GM18502 (cell line): ENCODE data around the gene MACROD2.
A peak's percentile ranks its signal among the peaks of the same experiment; 100 is the strongest.
"Not testable (repeated sequence)": the region's sequence is repeated elsewhere in the genome, so short reads cannot be mapped to it uniquely, and the experiment has no call there.

ENCODE experiments used
- ATAC-seq: cut with Tn5 transposase; IDR thresholded peaks from one replicate; pipeline ENCODE4 v1.9.1; 2021; ENCODE audit warnings: mild to moderate bottlenecking; ENCODE audit not compliant: unreplicated experiment, poor library complexity

Gene MACROD2

GRCh38 chr20:15370370-15370769 lies 1375.1 kb downstream of the MACROD2 start:
- ATAC-seq, result no peak

GRCh38 chr20:15374682-15375081 lies 1379.4 kb downstream of the MACROD2 start:
- no peak for ATAC-seq

GRCh38 chr20:15375836-15376235 lies 1380.5 kb downstream of the MACROD2 start:
- no peak for ATAC-seq

GRCh38 chr20:15377603-15378002 lies 1382.3 kb downstream of the MACROD2 start:
- not testable (repeated sequence) for ATAC-seq

GRCh38 chr20:15378151-15378550 lies 1382.8 kb downstream of the MACROD2 start:
- no peak for ATAC-seq

- ATAC-seq, result no peak
Observed at GRCh38 chr20:15379681-15380296, 1384.5 kb downstream of the MACROD2 start.

GRCh38 chr20:15380770-15381169 lies 1385.5 kb downstream of the MACROD2 start:
- ATAC-seq, result peak; percentile 82

GRCh38 chr20:15387228-15387627 lies 1391.9 kb downstream of the MACROD2 start:
- ATAC-seq, result no peak

- ATAC-seq, result no peak
Observed at GRCh38 chr20:15395457-15395856, 1400.1 kb downstream of the MACROD2 start.

GRCh38 chr20:15396026-15396425 lies 1400.7 kb downstream of the MACROD2 start:
- ATAC-seq, result no peak

- ATAC-seq, result no peak
Observed at GRCh38 chr20:15396900-15397299, 1401.6 kb downstream of the MACROD2 start.

- no peak for ATAC-seq
Observed at GRCh38 chr20:15399781-15400180, 1404.5 kb downstream of the MACROD2 start.

GRCh38 chr20:15406072-15406471 lies 1410.8 kb downstream of the MACROD2 start:
- ATAC-seq, result no peak

GRCh38 chr20:15411781-15412180 lies 1416.5 kb downstream of the MACROD2 start:
- no peak for ATAC-seq

GRCh38 chr20:15415908-15416307 lies 1420.6 kb downstream of the MACROD2 start:
- no peak for ATAC-seq

- ATAC-seq, result no peak
Observed at GRCh38 chr20:15419856-15420255, 1424.5 kb downstream of the MACROD2 start.

- no peak for ATAC-seq
Observed at GRCh38 chr20:15422966-15423365, 1427.7 kb downstream of the MACROD2 start.

- no peak for ATAC-seq
Observed at GRCh38 chr20:15439551-15439950, 1444.2 kb downstream of the MACROD2 start.

- no peak for ATAC-seq
Observed at GRCh38 chr20:15440049-15440820, 1444.9 kb downstream of the MACROD2 start.

GRCh38 chr20:15445056-15445840 lies 1449.9 kb downstream of the MACROD2 start:
- ATAC-seq, result no peak

GRCh38 chr20:15446373-15446772 lies 1451.1 kb downstream of the MACROD2 start:
- no peak for ATAC-seq
